Ishikawa (cell line): ENCODE results near the gene MGLL.

Experiments
- EP300 ChIP-seq: IDR thresholded peaks from 2 replicates; pipeline ENCODE4 v1.6.1; 2012; ENCODE audit warnings: borderline replicate concordance
- FOXM1 ChIP-seq: IDR thresholded peaks from 2 replicates; pipeline ENCODE4 v1.6.1; 2012; ENCODE audit warnings: low read depth, borderline replicate concordance
- REST ChIP-seq: IDR thresholded peaks from 2 replicates; pipeline ENCODE4 v1.6.1; 2012; ENCODE audit warnings: low read depth, mild to moderate bottlenecking
- TAF1 ChIP-seq: IDR thresholded peaks from 2 replicates; pipeline ENCODE4 v1.6.1; 2012; ENCODE audit warnings: low read depth, mild to moderate bottlenecking
- ZBTB7A ChIP-seq: IDR thresholded peaks from 2 replicates; pipeline ENCODE4 v1.6.1; 2012; ENCODE audit warnings: low read depth

- TF ChIP-seq FOXM1 (no peak), EP300 (no peak), TAF1 (no peak), ZBTB7A (no peak), REST (no peak)
These were observed 161.6 kb downstream of the MGLL start for GRCh38 chr3:127660621-127661251.
